ENCODE measurements around the gene HCFC2.

- TF ChIP-seq CTCF (conservative IDR thresholded peaks at IDR 0.05; ENCODE audit: low read depth, low read length) (no peak), RCOR1 (IDR thresholded peaks at IDR 0.05; ENCODE audit: insufficient replicate concordance, low read length) (no peak), NFE2L2 (IDR thresholded peaks at IDR 0.05; ENCODE audit: low read depth, low read length) (no peak), RAD21 (IDR thresholded peaks at IDR 0.05; ENCODE audit: low read length) (no peak), POLR2A (IDR thresholded peaks at IDR 0.05; ENCODE audit: low read depth, low read length) (no peak), CEBPB (IDR thresholded peaks at IDR 0.05; ENCODE audit: low read depth, low read length) (no peak), MXI1 (IDR thresholded peaks at IDR 0.05; ENCODE audit: borderline replicate concordance, low read depth, low read length) (no peak)
- TF ChIP-seq, protein P1, sequence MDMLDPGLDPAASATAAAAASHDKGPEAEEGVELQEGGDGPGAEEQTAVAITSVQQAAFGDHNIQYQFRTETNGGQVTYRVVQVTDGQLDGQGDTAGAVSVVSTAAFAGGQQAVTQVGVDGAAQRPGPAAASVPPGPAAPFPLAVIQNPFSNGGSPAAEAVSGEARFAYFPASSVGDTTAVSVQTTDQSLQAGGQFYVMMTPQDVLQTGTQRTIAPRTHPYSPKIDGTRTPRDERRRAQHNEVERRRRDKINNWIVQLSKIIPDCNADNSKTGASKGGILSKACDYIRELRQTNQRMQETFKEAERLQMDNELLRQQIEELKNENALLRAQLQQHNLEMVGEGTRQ (IDR thresholded peaks at IDR 0.05; ENCODE audit: low read depth, low read length): no peak
Observed at GRCh38 chr12:104143918-104144317, 79.6 kb downstream of the HCFC2 start.

Data from IMR-90 (cell line).